ENCODE measurements around the gene HSPH1.
"Not testable (repeated sequence)": the region's sequence is repeated elsewhere in the genome, so short reads cannot be mapped to it uniquely, and the experiment has no call there.

HSPH1 gene

GRCh38 chr13:31161557-31162150 lies at the start of gene HSPH1:
Gene HSPH1 (minus strand): TSS chr13:31161904. CDS start chr13:31161582, 322 bp downstream.
- no peak for FAIRE-seq

- no peak for FAIRE-seq
Observed at GRCh38 chr13:31209841-31210210, 48.1 kb upstream of the HSPH1 start.

GRCh38 chr13:31209172-31209840 lies 47.6 kb upstream of the HSPH1 start:
- no peak for FAIRE-seq

- no peak for FAIRE-seq
Observed at GRCh38 chr13:31208559-31209122, 46.9 kb upstream of the HSPH1 start.

- no peak for FAIRE-seq
Observed at GRCh38 chr13:31207661-31208552, 46.2 kb upstream of the HSPH1 start.

- no peak for FAIRE-seq
Observed at GRCh38 chr13:31204592-31204991, 42.9 kb upstream of the HSPH1 start.

GRCh38 chr13:31201341-31202031 lies 39.8 kb upstream of the HSPH1 start:
- FAIRE-seq, result no peak

GRCh38 chr13:31200637-31200971 lies 38.9 kb upstream of the HSPH1 start:
- FAIRE-seq, result no peak

GRCh38 chr13:31199849-31200636 lies 38.3 kb upstream of the HSPH1 start, which contains the start of gene B3GLCT:
Gene B3GLCT (plus strand): TSS chr13:31199975. CDS start chr13:31200085, 110 bp downstream.
- no peak for FAIRE-seq

- FAIRE-seq, result no peak
Observed at GRCh38 chr13:31199527-31199848, 37.8 kb upstream of the HSPH1 start.

GRCh38 chr13:31198519-31198918 lies 36.8 kb upstream of the HSPH1 start:
- no peak for FAIRE-seq

- FAIRE-seq, result no peak
Observed at GRCh38 chr13:31196992-31197391, 35.3 kb upstream of the HSPH1 start.

- no peak for FAIRE-seq
Observed at GRCh38 chr13:31195616-31196015, 33.9 kb upstream of the HSPH1 start.

- no peak for FAIRE-seq
Observed at GRCh38 chr13:31192306-31192705, 30.6 kb upstream of the HSPH1 start.

- no peak for FAIRE-seq
Observed at GRCh38 chr13:31191748-31192147, 30.0 kb upstream of the HSPH1 start.

GRCh38 chr13:31184981-31185645 lies 23.4 kb upstream of the HSPH1 start:
- no peak for FAIRE-seq

GRCh38 chr13:31184451-31184850 lies 22.7 kb upstream of the HSPH1 start:
- no peak for FAIRE-seq

- FAIRE-seq, result no peak
Observed at GRCh38 chr13:31182987-31183386, 21.3 kb upstream of the HSPH1 start.

- FAIRE-seq, result no peak
Observed at GRCh38 chr13:31179754-31180153, 18.1 kb upstream of the HSPH1 start.

- no peak for FAIRE-seq
Observed at GRCh38 chr13:31179241-31179640, 17.5 kb upstream of the HSPH1 start.

GRCh38 chr13:31177813-31178495 lies 16.2 kb upstream of the HSPH1 start:
- not testable (repeated sequence) for FAIRE-seq
